Lower lobe of right lung (tissue), 2 donors: Measurements from ENCODE around the gene ARSG. TPM values are rescaled to one million over a fixed set of nuclear protein-coding genes. Genes with fewer than 3 reads are reported as not detected.
"Not testable (repeated sequence)": the region's sequence is repeated elsewhere in the genome, so short reads cannot be mapped to it uniquely, and the experiment has no call there.

Experiments used
- ATAC-seq, 2 donors: fragments of 200-7000 bp; cut with Tn5 transposase; one replicate each; pipeline ENCODE4 v1.9.1; 2020 to 2022; ENCODE audit warnings: mild to moderate bottlenecking in 2 of 2, moderate library complexity in 2 of 2
- DNase-seq: peaks from one replicate; pipeline ENCODE4 v3.0.0-alpha.2; 2020
- H3K27ac ChIP-seq: fragments of 200-600 bp; one replicate; pipeline ENCODE4 v1.8.0; 2022
- H3K27me3 ChIP-seq: fragments of 200-600 bp; one replicate; pipeline ENCODE4 v1.8.0; 2022; ENCODE audit warnings: low read depth
- H3K36me3 ChIP-seq: fragments of 200-600 bp; one replicate; pipeline ENCODE4 v1.8.0; 2022; ENCODE audit warnings: mild to moderate bottlenecking
- H3K4me1 ChIP-seq: fragments of 200-600 bp; one replicate; pipeline ENCODE4 v1.8.0; 2022
- H3K4me3 ChIP-seq: fragments of 200-600 bp; one replicate; pipeline ENCODE4 v1.8.0; 2022; ENCODE audit warnings: mild to moderate bottlenecking
- H3K9me3 ChIP-seq: fragments of 200-600 bp; one replicate; pipeline ENCODE4 v1.8.0; 2022
- CTCF ChIP-seq: fragments of 200-600 bp; IDR thresholded peaks from one replicate; pipeline ENCODE4 v1.8.0; 2022; ENCODE audit warnings: antibody characterized with exemption, mild to moderate bottlenecking
- intact Hi-C: fragments of 100-400 bp; cut with DNase I; formaldehyde crosslinking; loops from one replicate; pipeline ENCODE4 v1.11.0; 2022
- total RNA-seq: library from RNA; stranded (reverse); fragmentation: NEBNext Ultra II Directional; extraction: Animal tissue kit (Norgen Biotek cat#: 25700); gene quantifications from one replicate; pipeline ENCODE4 v1.2.1, GENCODE V29; 2021
- donor health status: DM: no; HTN: yes; CAD: no; lungs with severe emphysema.

Gene ARSG
- total RNA-seq, 1 donor from 2014 or later = 4.2 TPM

DNA sequence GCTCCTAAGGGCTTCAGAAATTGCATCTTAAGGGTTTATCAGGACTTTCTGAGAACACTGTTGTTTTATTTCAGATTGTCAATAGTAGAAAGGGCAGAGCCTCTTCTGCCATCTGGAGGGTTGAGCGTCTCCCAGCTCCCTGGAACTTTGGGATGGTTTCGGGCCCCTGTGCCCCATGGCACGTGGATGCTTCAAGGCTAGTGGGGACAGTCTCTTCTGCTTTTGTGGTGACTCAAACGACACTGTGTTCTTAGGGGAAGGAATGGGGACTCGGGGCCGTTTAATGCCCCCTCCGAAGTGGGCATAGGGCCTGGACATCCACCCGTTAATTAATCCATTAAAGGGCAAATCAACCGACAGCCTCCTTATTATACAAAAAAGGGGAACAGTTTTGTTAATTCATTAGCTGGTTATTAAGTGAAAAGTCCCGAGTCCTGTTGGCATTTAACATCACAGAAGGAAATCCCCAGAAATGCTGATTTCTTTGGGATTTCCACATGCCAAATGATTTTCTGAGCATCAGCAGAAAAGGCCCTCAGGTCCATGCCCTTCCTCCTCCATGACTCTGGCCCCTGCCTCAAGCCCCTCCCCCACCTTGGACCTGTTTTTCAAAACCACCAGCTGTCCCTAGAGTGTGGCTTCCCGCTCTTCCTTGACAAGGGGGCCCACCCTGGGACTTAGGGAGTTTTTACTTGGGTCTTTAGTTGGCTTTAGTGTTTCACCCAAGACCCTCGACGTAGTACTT is 68.7 kb downstream of the ARSG start:
- Histone ChIP-seq H3K27me3 (no peaks in the 10 kb centered on the region), H3K4me1 (no peaks in the 10 kb centered on the region), H3K27ac (no peak overlapping the region), H3K36me3 (no peaks in the 10 kb centered on the region), H3K4me3 (no peak overlapping the region), H3K9me3 (no peaks in the 10 kb centered on the region)
- no peak for TF ChIP-seq CTCF
- ATAC-seq (no peak), DNase-seq (no peak)
- intact Hi-C loops = no loop called here

DNA sequence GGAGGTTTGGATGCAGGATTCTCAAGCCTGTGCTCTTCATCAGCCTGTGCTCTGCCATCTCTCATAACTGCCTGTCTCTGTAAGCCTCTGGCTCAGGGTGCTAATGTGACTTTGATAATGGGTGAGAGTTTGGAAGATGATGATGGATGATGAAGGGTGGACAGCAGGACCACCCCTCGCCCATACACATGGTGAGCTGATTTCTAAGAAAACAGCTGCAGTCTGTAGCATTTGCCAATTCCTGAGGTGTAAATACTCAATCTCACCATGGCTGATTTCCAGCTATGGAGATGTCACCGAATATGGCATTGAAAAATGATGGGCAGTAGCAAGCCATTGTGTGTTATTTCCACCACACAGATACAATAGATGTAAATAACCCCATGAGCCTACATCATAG is 74.2 kb downstream of the ARSG start:
- DNase-seq (no peak), ATAC-seq (no peak)
- H3K9me3 ChIP-seq = no peaks in the 10 kb centered on the region
- no peak overlapping the region for H3K27ac ChIP-seq
- no peaks in the 10 kb centered on the region for H3K36me3 ChIP-seq
- intact Hi-C loops = no loop called here
- H3K27me3 ChIP-seq = no peaks in the 10 kb centered on the region
- TF ChIP-seq CTCF = no peak
- H3K4me1 ChIP-seq = no peaks in the 10 kb centered on the region
- no peak overlapping the region for H3K4me3 ChIP-seq

DNA sequence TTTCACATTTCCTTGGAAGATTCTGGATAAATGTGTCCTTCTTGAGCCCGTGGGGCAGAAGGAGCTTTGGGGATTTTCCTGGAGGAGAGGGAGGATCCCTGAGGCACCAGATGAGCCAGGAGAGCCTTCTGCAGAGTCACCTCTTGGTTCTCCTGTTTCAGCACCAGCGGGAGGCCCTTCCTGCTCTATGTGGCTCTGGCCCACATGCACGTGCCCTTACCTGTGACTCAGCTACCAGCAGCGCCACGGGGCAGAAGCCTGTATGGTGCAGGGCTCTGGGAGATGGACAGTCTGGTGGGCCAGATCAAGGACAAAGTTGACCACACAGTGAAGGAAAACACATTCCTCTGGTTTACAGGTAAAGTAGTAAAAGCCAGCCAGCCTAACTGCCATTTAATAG is 77.1 kb downstream of the ARSG start:
- no peaks in the 10 kb centered on the region for H3K36me3 ChIP-seq
- TF ChIP-seq CTCF = no peak
- DNase-seq = no peak
- H3K4me1 ChIP-seq = no peaks in the 10 kb centered on the region
- ATAC-seq = no peak
- H3K27me3 ChIP-seq = no peaks in the 10 kb centered on the region
- H3K4me3 ChIP-seq = no peak overlapping the region
- H3K27ac ChIP-seq = no peak overlapping the region
- intact Hi-C loops = no loop called here
- H3K9me3 ChIP-seq = no peaks in the 10 kb centered on the region

DNA sequence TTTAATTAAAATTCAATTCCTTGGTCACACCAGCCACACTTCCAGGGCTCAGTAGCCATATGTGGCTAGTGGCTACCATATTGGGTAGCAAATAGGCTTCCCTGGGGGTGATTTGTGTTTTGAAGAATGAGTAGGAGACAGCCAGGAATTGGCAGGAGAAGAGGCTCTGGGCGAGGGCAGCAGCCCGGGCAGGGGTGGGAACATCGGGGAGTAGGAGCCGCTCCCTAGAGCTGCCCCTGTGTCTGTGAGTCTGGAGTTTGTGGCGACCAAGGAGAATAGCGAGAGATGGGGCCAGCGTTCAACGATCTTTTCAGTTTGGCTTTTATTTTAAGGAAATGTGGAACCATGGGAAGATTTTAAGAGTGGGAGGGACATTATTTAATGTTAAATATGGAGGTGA is 84.3 kb downstream of the ARSG start:
- no peaks in the 10 kb centered on the region for H3K36me3 ChIP-seq
- no peak for TF ChIP-seq CTCF
- no peak overlapping the region for H3K27ac ChIP-seq
- DNase-seq (no peak), ATAC-seq (no peak)
- intact Hi-C loops = no loop called here
- H3K4me3 ChIP-seq = no peak overlapping the region
- H3K27me3 ChIP-seq = no peaks in the 10 kb centered on the region
- H3K4me1 ChIP-seq = peaks cover 31% of the 10 kb centered on the region
- no peaks in the 10 kb centered on the region for H3K9me3 ChIP-seq

DNA sequence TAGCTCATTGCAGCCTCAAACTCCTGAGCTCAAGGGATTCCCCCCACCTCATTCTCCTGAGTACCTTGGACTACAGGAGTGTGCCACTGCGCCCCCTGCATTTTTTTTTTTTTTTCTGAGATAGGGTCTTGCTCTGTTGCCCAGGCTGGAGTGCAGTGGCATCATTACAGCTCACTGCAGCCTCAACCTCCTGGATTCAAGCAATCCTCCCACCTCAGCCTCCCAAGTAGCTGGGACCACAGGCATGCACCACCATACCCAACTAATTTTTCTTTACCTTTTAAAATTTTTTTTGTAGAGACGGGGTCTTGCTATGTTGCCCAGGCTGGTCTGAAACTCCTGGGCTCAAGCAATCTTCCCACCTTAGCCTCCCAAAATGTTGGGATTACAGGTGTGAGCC is 84.9 kb downstream of the ARSG start:
- H3K27me3 ChIP-seq, DNase-seq, H3K27ac ChIP-seq, intact Hi-C loops, H3K9me3 ChIP-seq, H3K36me3 ChIP-seq, H3K4me3 ChIP-seq, ATAC-seq: not testable (repeated sequence)
- peaks cover 31% of the 10 kb centered on the region for H3K4me1 ChIP-seq

- intact Hi-C loops = no loop called here
- peaks cover 32% of the 10 kb centered on the region for H3K4me1 ChIP-seq
- no peaks in the 10 kb centered on the region for H3K27me3 ChIP-seq
- TF ChIP-seq CTCF = no peak
- H3K27ac ChIP-seq = peak overlapping the region; percentile 96
- H3K9me3 ChIP-seq = no peaks in the 10 kb centered on the region
- no peak for ATAC-seq
- no peak overlapping the region for H3K4me3 ChIP-seq
- DNase-seq = no peak
- no peaks in the 10 kb centered on the region for H3K36me3 ChIP-seq
These were observed 86.5 kb downstream of the ARSG start for GRCh38 chr17:68377771-68378267.
